Stomach smooth muscle (tissue), 2 donors: ENCODE measurements around the gene FOXN1.

Experiments used
- H3K27ac ChIP-seq: one replicate; pipeline ENCODE4 v1.7.0; 2013; ENCODE audit warnings: mild to moderate bottlenecking, low read length, inconsistent platforms
- H3K27me3 ChIP-seq, 2 donors: one replicate each; pipeline ENCODE4 v1.7.0; 2013; ENCODE audit warnings: low read length in 2 of 2; ENCODE audit not compliant: insufficient read depth in 2 of 2, control insufficient read depth in 1 of 2
- H3K36me3 ChIP-seq, 2 donors: one replicate each; pipeline ENCODE4 v1.7.0; 2013; ENCODE audit warnings: low read length in 2 of 2; ENCODE audit not compliant: control insufficient read depth in 2 of 2, insufficient read depth in 2 of 2
- H3K4me1 ChIP-seq: one replicate; pipeline ENCODE4 v1.7.0; 2013; ENCODE audit warnings: low read length; ENCODE audit not compliant: control insufficient read depth, insufficient read depth
- H3K4me3 ChIP-seq, 2 donors: one replicate each; pipeline ENCODE4 v1.7.0; 2013; ENCODE audit warnings: low read length in 2 of 2
- H3K9ac ChIP-seq, 2 donors: one replicate each; pipeline ENCODE4 v1.7.0; 2013; ENCODE audit warnings: low read length in 2 of 2, mild to moderate bottlenecking in 1 of 2
- H3K9me3 ChIP-seq, 2 donors: one replicate each; pipeline ENCODE4 v1.7.0; 2013; ENCODE audit warnings: low read length in 2 of 2; ENCODE audit not compliant: control insufficient read depth in 2 of 2
- donor health status: healthy.
- donor health status: Pancreatic carcinoma.

Gene FOXN1

GRCh38 chr17:28492352-28493310, 13.5 kb upstream of the FOXN1 start:
- Histone ChIP-seq H3K27ac (no peak overlapping the region), H3K9ac (no peak overlapping the region), H3K27me3 (peaks cover 13 to 20% of the 10 kb centered on the region in 2 donors), H3K36me3 (no peaks in the 10 kb centered on the region), H3K4me1 (no peaks in the 10 kb centered on the region), H3K4me3 (no peak overlapping the region), H3K9me3 (no peaks in the 10 kb centered on the region)

GRCh38 chr17:28493460-28493859, 12.7 kb upstream of the FOXN1 start:
- H3K4me3 ChIP-seq, result no peak overlapping the region
- no peak overlapping the region for H3K27ac ChIP-seq
- H3K4me1 ChIP-seq, result no peaks in the 10 kb centered on the region
- no peaks in the 10 kb centered on the region for H3K9me3 ChIP-seq
- H3K9ac ChIP-seq, result no peak overlapping the region
- no peaks in the 10 kb centered on the region for H3K36me3 ChIP-seq
- H3K27me3 ChIP-seq, result peaks cover 13 to 20% of the 10 kb centered on the region in 2 donors

GRCh38 chr17:28494445-28495188, 11.5 kb upstream of the FOXN1 start:
- Histone ChIP-seq H3K9ac (no peak overlapping the region), H3K27me3 (peaks cover 13 to 20% of the 10 kb centered on the region in 2 donors), H3K4me1 (no peaks in the 10 kb centered on the region), H3K36me3 (no peaks in the 10 kb centered on the region), H3K4me3 (no peak overlapping the region), H3K9me3 (no peaks in the 10 kb centered on the region), H3K27ac (no peak overlapping the region)

- H3K9me3 ChIP-seq, result no peaks in the 10 kb centered on the region
- H3K27me3 ChIP-seq, result peaks cover 13 to 20% of the 10 kb centered on the region in 2 donors
- H3K4me1 ChIP-seq, result no peaks in the 10 kb centered on the region
- no peak overlapping the region for H3K4me3 ChIP-seq
- H3K27ac ChIP-seq, result no peak overlapping the region
- no peak overlapping the region for H3K9ac ChIP-seq
- H3K36me3 ChIP-seq, result no peaks in the 10 kb centered on the region
Observed at GRCh38 chr17:28495635-28496034, 10.5 kb upstream of the FOXN1 start.

- Histone ChIP-seq H3K36me3 (no peaks in the 10 kb centered on the region), H3K27ac (no peak overlapping the region), H3K9ac (no peak overlapping the region), H3K27me3 (peaks cover 13 to 16% of the 10 kb centered on the region in 2 donors), H3K4me3 (no peak overlapping the region), H3K9me3 (no peaks in the 10 kb centered on the region), H3K4me1 (peaks cover 3% of the 10 kb centered on the region)
Observed at GRCh38 chr17:28497931-28498330, 8.2 kb upstream of the FOXN1 start.

- Histone ChIP-seq H3K36me3 (no peaks in the 10 kb centered on the region), H3K27ac (no peak overlapping the region), H3K9ac (no peak overlapping the region), H3K9me3 (no peaks in the 10 kb centered on the region), H3K4me1 (peaks cover 3% of the 10 kb centered on the region), H3K27me3 (peaks cover 13% of the 10 kb centered on the region in 2 donors), H3K4me3 (no peak overlapping the region)
Observed at GRCh38 chr17:28498652-28499363, 7.3 kb upstream of the FOXN1 start.

GRCh38 chr17:28499364-28499664, 6.8 kb upstream of the FOXN1 start:
- peaks cover 3% of the 10 kb centered on the region for H3K4me1 ChIP-seq
- no peak overlapping the region for H3K4me3 ChIP-seq
- H3K36me3 ChIP-seq, result no peaks in the 10 kb centered on the region
- no peak overlapping the region for H3K9ac ChIP-seq
- H3K27ac ChIP-seq, result no peak overlapping the region
- no peaks in the 10 kb centered on the region for H3K9me3 ChIP-seq
- H3K27me3 ChIP-seq, result peaks cover 9 to 11% of the 10 kb centered on the region in 2 donors

- Histone ChIP-seq H3K36me3 (no peaks in the 10 kb centered on the region), H3K9ac (no peak overlapping the region), H3K4me1 (peaks cover 3% of the 10 kb centered on the region), H3K27me3 (peaks cover 8% of the 10 kb centered on the region in 2 donors), H3K4me3 (no peak overlapping the region), H3K27ac (no peak overlapping the region), H3K9me3 (no peaks in the 10 kb centered on the region)
Observed at GRCh38 chr17:28499684-28500357, 6.3 kb upstream of the FOXN1 start.

GRCh38 chr17:28500712-28501379, 5.3 kb upstream of the FOXN1 start:
- H3K27me3 ChIP-seq, result peaks cover 3 to 7% of the 10 kb centered on the region in 2 donors
- H3K9ac ChIP-seq, result no peak overlapping the region
- no peaks in the 10 kb centered on the region for H3K9me3 ChIP-seq
- no peak overlapping the region for H3K4me3 ChIP-seq
- no peaks in the 10 kb centered on the region for H3K36me3 ChIP-seq
- H3K4me1 ChIP-seq, result peaks cover 3% of the 10 kb centered on the region
- H3K27ac ChIP-seq, result no peak overlapping the region
